K562 (cell line): Measurements from ENCODE around the gene GDF9. TPM values are rescaled to one million over a fixed set of nuclear protein-coding genes. Genes with fewer than 3 reads are reported as not detected.
A peak's percentile ranks its signal among the peaks of the same experiment; 100 is the strongest.

Experiments used
- DMBX1 ChIP-seq: fragments of 250-450 bp; sonication (Bioruptor Pico); IDR thresholded peaks from 2 replicates; pipeline ENCODE4 v1.8.0; 2022; ENCODE audit warnings: inconsistent platforms, mild to moderate bottlenecking, moderate library complexity, borderline replicate concordance
- FOXA1 ChIP-seq: fragments of 450-650 bp; IDR thresholded peaks from 2 replicates; pipeline ENCODE4 v1.6.1; 2016; ENCODE audit warnings: mild to moderate bottlenecking, borderline replicate concordance
- GABPB2 ChIP-seq: fragments of 250-450 bp; sonication (Bioruptor Pico); conservative IDR thresholded peaks from 2 replicates; pipeline ENCODE4 v1.5.1; 2021; ENCODE audit warnings: mild to moderate bottlenecking
- HDAC6 ChIP-seq: IDR thresholded peaks from 2 replicates; pipeline ENCODE4 v1.6.1; 2012; ENCODE audit warnings: low read depth, mild to moderate bottlenecking, control low read depth, inconsistent platforms, low read length, moderate library complexity
- HLTF ChIP-seq: fragments of 450-650 bp; IDR thresholded peaks from 2 replicates; pipeline ENCODE4 v1.6.1; 2016
- HNRNPLL ChIP-seq: fragments of 200-400 bp; formaldehyde crosslinking; IDR thresholded peaks from 2 replicates; pipeline ENCODE4 v1.6.1; 2017; ENCODE audit warnings: low read length, low read depth, mild to moderate bottlenecking; ENCODE audit not compliant: poor library complexity, severe bottlenecking
- MGA ChIP-seq: fragments of 450-650 bp; IDR thresholded peaks from 2 replicates; pipeline ENCODE4 v1.6.1; 2016; ENCODE audit warnings: mild to moderate bottlenecking, moderate library complexity
- NRF1 ChIP-seq, 2 experiments: fragments of 450-650 bp; IDR thresholded peaks in 1 of 2; conservative IDR thresholded peaks in 1 of 2; 2 replicates each; pipeline ENCODE4 v1.6.1; 2014; ENCODE audit warnings: mild to moderate bottlenecking in 2 of 2
- SIN3B ChIP-seq: fragments of 450-650 bp; IDR thresholded peaks from 2 replicates; pipeline ENCODE4 v1.6.1; 2017; ENCODE audit warnings: low read depth, mild to moderate bottlenecking, moderate library complexity
- SUPT5H ChIP-seq: fragments of 450-650 bp; IDR thresholded peaks from 2 replicates; pipeline ENCODE4 v1.6.1; 2016
- ZEB2 ChIP-seq: fragments of 450-650 bp; IDR thresholded peaks from 2 replicates; pipeline ENCODE4 v1.6.1; 2016
- polyA plus RNA-seq, 8 experiments: library from polyadenylated mRNA; depleted of rRNA in 4 of 8; stranded (reverse) in 5 of 8; unstranded in 3 of 8; fragments of >200 nt; fragmentation: Nextera tagmentation in 2 of 8; fragmentation: Illumina TruSeq in 1 of 8; extraction: Ambion mirVana in 2 of 8; extraction: Trizol in 1 of 8; gene quantifications; 2 replicates each; pipeline versions ENCODE4 v1.2.1 to v1.2.3, GENCODE V29; 2011 to 2014; ENCODE audit warnings: inconsistent platforms in 1 of 8, missing spikeins in 1 of 8
- total RNA-seq, 7 experiments: library from RNA; depleted of rRNA in 6 of 7; stranded (reverse); fragments of >200 nt in 6 of 7; fragmentation: Illumina TruSeq in 2 of 7; extraction: Trizol in 2 of 7; gene quantifications; 2 replicates each; pipeline versions ENCODE4 v1.2.1 to v1.2.3, GENCODE V29; 2011 to 2021; ENCODE audit warnings: low replicate concordance in 1 of 7
- TF ChIP-seq, protein P1 (sequence below): sonication (generic); formaldehyde crosslinking; IDR thresholded peaks from 2 replicates; pipeline ENCODE4 v1.8.0; 2022; ENCODE audit warnings: mild to moderate bottlenecking, missing genetic modification reagents, borderline replicate concordance
- TF ChIP-seq, protein P2 (sequence below): IDR thresholded peaks from 2 replicates; pipeline ENCODE4 v1.6.1; 2012; ENCODE audit warnings: low read depth, low read length, improper control_type of control experiment, borderline replicate concordance

Gene GDF9
- total and polyA plus RNA-seq, 9 of the 15 experiments (the other 6 are each of a cell fraction or from before 2014, with no cell fraction given) = 0.10 to 0.70 (median 0.20) TPM; not detected in 1

DNA sequence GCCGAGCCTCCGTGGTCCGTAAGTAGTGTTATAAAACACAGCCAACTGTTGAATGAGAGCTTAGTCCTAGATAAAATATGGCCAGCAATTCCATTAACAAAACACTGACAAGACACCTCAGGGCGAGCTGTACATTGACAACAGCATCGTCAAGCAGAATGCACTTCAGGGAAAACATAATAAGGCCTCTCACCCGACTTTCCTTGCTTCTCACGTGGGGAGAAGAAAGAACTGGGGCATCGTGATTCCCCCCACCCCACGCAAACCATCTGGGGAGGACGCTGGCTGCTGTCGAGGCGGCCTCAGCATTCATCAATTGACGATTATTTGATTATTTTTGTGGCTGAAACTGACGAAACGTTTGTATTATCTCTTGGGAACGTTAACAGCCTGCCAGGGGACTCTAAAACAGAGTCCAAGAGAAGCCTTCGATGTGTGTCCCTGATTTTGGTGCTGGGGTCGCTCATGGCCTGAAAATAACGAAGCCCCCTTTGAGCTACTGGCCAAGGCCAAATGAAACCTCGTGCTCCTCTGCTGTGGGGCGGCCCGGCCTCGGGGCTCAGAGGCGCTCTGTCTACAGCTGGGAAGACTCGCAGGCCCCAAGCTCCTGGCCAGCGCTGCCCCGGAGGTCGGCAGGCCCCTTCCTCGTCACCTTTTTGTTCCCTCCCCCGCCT is 464 bp downstream of the GDF9 start (continued):
- TF ChIP-seq MGA = peak; percentile 98
- TF ChIP-seq NRF1 (conservative IDR thresholded peaks at IDR 0.05 in 1 of 2, IDR thresholded peaks at IDR 0.05 in 1 of 2) = no peak
- no peak for TF ChIP-seq ZEB2
- TF ChIP-seq GABPB2 = no peak
- TF ChIP-seq HDAC6 = no peak
- TF ChIP-seq, protein P1, sequence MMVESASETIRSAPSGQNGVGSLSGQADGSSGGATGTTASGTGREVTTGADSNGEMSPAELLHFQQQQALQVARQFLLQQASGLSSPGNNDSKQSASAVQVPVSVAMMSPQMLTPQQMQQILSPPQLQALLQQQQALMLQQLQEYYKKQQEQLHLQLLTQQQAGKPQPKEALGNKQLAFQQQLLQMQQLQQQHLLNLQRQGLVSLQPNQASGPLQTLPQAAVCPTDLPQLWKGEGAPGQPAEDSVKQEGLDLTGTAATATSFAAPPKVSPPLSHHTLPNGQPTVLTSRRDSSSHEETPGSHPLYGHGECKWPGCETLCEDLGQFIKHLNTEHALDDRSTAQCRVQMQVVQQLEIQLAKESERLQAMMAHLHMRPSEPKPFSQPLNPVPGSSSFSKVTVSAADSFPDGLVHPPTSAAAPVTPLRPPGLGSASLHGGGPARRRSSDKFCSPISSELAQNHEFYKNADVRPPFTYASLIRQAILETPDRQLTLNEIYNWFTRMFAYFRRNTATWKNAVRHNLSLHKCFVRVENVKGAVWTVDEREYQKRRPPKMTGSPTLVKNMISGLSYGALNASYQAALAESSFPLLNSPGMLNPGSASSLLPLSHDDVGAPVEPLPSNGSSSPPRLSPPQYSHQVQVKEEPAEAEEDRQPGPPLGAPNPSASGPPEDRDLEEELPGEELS (CRISPR knock-in tag) = 0 out of 2 replicates have a peak, but pooled peaks have one; percentile 48
- TF ChIP-seq DMBX1 (CRISPR knock-in tag) = peak; percentile 73
- no peak for TF ChIP-seq HNRNPLL
- no peak for TF ChIP-seq SIN3B
- TF ChIP-seq HLTF = no peak
- no peak for TF ChIP-seq FOXA1
- TF ChIP-seq, protein P2, sequence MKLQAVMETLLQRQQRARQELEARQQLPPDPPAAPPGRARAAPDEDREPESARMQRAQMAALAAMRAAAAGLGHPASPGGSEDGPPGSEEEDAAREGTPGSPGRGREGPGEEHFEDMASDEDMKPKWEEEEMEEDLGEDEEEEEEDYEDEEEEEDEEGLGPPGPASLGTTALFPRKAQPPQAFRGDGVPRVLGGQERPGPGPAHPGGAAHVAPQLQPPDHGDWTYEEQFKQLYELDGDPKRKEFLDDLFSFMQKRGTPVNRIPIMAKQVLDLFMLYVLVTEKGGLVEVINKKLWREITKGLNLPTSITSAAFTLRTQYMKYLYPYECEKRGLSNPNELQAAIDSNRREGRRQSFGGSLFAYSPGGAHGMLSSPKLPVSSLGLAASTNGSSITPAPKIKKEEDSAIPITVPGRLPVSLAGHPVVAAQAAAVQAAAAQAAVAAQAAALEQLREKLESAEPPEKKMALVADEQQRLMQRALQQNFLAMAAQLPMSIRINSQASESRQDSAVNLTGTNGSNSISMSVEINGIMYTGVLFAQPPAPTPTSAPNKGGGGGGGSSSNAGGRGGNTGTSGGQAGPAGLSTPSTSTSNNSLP = no peak
- no peak for TF ChIP-seq SUPT5H
